GM12878 (cell line): ENCODE results near the gene PRSS36.
"Not testable (repeated sequence)": the region's sequence is repeated elsewhere in the genome, so short reads cannot be mapped to it uniquely, and the experiment has no call there.

Experiments
- NFYB ChIP-seq: IDR thresholded peaks from 2 replicates; pipeline ENCODE4 v1.6.1; 2011; ENCODE audit warnings: low read depth, mild to moderate bottlenecking, low read length, improper control_type of control experiment, moderate library complexity; ENCODE audit not compliant: insufficient read depth
- POLR2AphosphoS5 ChIP-seq: IDR thresholded peaks from 2 replicates; pipeline ENCODE4 v1.6.1; 2011; ENCODE audit warnings: mild to moderate bottlenecking, low read length, inconsistent platforms
- TCF7 ChIP-seq: IDR thresholded peaks from 2 replicates; pipeline ENCODE4 v1.6.1; 2014; ENCODE audit warnings: antibody characterized with exemption, borderline replicate concordance
- TF ChIP-seq, protein P1 (sequence below): IDR thresholded peaks from 2 replicates; pipeline ENCODE4 v1.6.1; 2012; ENCODE audit warnings: low read depth, low read length, improper control_type of control experiment

DNA sequence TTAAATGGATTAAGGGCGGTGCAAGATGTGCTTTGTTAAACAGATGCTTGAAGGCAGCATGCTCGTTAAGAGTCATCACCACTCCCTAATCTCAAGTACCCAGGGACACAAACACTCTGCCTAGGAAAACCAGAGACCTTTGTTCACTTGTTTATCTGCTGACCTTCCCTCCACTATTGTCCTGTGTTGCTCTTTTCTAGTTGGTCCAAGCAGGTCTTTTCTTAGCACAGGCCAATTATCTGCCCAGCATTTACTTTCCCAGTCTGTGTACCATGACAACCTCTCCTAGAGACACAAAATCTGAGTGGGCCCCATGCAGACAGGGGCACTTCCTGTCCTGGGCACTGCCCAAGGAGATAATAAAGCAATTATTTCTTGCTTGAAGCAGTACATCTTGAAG, 20.2 kb upstream of the PRSS36 start:
- not testable (repeated sequence) for TF ChIP-seq POLR2AphosphoS5, TCF7, NFYB
- TF ChIP-seq, protein P1, sequence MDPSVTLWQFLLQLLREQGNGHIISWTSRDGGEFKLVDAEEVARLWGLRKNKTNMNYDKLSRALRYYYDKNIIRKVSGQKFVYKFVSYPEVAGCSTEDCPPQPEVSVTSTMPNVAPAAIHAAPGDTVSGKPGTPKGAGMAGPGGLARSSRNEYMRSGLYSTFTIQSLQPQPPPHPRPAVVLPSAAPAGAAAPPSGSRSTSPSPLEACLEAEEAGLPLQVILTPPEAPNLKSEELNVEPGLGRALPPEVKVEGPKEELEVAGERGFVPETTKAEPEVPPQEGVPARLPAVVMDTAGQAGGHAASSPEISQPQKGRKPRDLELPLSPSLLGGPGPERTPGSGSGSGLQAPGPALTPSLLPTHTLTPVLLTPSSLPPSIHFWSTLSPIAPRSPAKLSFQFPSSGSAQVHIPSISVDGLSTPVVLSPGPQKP: not testable (repeated sequence)
